ENCODE measurements around the gene TALDO1. TPM values are rescaled to one million over a fixed set of nuclear protein-coding genes. Genes with fewer than 3 reads are reported as not detected.

Gene TALDO1
- total and polyA plus RNA-seq, 12 donors, result 64.3 to 167 (median 145) TPM

DNA sequence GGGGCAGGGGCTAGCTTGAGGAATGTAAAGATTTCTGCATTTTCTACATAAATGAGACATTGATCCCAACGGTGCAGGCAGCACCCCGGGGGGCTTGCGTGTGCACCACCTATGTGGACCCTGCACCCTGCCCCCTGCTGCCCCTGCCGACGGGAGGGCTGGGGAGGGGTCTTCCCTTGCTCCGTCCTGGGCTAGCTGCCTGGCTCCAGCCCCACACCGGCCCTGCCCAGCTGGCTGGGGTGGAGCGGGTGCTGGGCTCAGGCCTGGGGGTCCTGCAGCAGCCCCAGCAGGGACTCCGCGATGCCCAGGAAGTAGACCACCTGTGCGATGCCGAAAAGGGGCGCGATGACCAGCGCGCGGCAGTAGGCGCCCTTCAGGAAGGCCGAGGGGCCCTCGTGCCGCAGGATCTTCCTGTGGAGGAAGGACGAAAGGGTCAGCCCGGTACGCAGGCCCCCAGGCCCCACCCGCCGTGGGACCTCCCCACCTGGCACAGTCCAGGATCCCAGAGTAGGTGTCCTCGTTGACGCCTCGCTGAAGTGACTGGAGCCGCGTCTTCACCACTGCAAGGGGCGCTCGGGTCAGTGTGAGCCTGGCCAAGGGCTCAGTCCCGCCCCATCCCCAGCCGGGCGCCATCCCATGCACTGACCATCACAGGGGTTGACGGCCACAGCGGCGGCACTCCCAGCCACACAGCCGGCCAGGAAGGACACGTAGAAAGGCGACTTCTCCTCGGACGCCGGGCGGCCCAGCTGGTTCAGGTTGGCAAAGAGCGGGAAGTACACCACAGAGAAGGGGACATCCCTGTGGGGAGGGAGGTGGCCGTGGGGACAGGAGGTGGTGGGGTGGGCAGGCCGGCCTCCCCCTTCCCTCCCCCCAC, 44.6 kb downstream of the TALDO1 start:
- peaks cover 15 to 18% of the 10 kb centered on the region in 2 donors for H3K4me1 ChIP-seq (replicated peaks in 1 of 2)
- H3K27ac ChIP-seq, result no peak overlapping the region
- peaks cover 0 to 6% of the 10 kb centered on the region in 2 donors for H3K36me3 ChIP-seq (replicated peaks in 1 of 2)
- DNase-seq, result no peak
- TF ChIP-seq, protein P1, sequence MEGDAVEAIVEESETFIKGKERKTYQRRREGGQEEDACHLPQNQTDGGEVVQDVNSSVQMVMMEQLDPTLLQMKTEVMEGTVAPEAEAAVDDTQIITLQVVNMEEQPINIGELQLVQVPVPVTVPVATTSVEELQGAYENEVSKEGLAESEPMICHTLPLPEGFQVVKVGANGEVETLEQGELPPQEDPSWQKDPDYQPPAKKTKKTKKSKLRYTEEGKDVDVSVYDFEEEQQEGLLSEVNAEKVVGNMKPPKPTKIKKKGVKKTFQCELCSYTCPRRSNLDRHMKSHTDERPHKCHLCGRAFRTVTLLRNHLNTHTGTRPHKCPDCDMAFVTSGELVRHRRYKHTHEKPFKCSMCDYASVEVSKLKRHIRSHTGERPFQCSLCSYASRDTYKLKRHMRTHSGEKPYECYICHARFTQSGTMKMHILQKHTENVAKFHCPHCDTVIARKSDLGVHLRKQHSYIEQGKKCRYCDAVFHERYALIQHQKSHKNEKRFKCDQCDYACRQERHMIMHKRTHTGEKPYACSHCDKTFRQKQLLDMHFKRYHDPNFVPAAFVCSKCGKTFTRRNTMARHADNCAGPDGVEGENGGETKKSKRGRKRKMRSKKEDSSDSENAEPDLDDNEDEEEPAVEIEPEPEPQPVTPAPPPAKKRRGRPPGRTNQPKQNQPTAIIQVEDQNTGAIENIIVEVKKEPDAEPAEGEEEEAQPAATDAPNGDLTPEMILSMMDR (IDR thresholded peaks at IDR 0.05), result no peak
- TF ChIP-seq POLR2A (IDR thresholded peaks at IDR 0.05), result no peak
- H3K9me3 ChIP-seq (replicated peaks in 1 of 3), result no peaks in the 10 kb centered on the region
- no peak overlapping the region for H3K4me3 ChIP-seq
- 94 to 96% (median 95%) methylated on average over 21 to 49 of the region's 49 CpGs for WGBS, 4 donors
- peaks cover 12% of the 10 kb centered on the region for H3K27me3 ChIP-seq
- intact Hi-C loops (cut with DNase I), result no loop called here

DNA sequence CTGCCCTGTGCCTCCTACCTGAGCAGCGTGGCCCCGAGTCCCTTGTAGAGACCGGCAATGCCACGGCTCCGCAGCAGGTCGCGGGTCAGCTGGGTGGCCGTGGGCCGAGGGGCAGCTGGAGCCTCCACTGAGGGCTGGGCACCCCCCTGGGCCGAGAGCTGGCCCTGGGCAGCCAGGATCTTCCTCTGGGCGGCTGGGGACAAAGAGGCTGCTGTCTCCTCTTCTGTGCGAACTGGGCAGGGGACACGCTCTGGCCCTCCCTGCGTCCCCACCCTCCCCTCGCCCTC, 45.2 kb downstream of the TALDO1 start:
- no peak overlapping the region for H3K27ac ChIP-seq

DNA sequence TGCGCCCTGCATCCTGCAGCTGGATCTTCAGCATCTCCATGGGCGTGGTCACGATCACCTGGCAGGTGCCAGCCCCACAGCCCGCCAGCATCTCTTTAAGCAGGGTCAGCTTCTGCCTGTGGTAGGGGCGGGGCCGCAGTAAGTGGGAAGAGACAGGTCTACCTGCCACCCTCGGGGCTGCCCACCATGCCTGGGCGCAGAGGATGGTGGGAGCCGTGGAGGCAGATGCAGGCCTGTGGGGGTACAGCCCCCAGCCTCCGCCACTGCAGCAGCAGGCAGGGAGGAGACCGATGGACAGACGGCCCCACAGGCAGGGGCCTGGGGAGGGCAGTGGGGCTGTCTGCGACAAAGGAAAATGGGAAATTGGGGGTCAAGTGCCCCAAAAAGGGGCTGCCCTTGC, 45.6 kb downstream of the TALDO1 start:
- 84 to 95% (median 92%) methylated on average over 3 to 13 of the region's 13 CpGs for WGBS, 4 donors
- intact Hi-C loops (cut with DNase I), result no loop called here
- Histone ChIP-seq H3K4me1 (replicated peaks in 1 of 2) (peaks cover 20 to 23% of the 10 kb centered on the region in 2 donors), H3K27me3 (peaks cover 8% of the 10 kb centered on the region), H3K36me3 (replicated peaks in 1 of 2) (peaks cover 0 to 6% of the 10 kb centered on the region in 2 donors), H3K9me3 (replicated peaks in 1 of 3) (no peaks in the 10 kb centered on the region), H3K4me3 (no peak overlapping the region), H3K27ac (no peak overlapping the region)
- TF ChIP-seq, protein P1 (IDR thresholded peaks at IDR 0.05), result no peak
- no peak for TF ChIP-seq POLR2A (IDR thresholded peaks at IDR 0.05)
- DNase-seq, result no peak

More for the DNA sequence above, 45.2 kb downstream of the TALDO1 start:
- no peaks in the 10 kb centered on the region for H3K9me3 ChIP-seq (replicated peaks in 1 of 3)
- intact Hi-C loops (cut with DNase I), result no loop called here
- H3K4me3 ChIP-seq, result no peak overlapping the region
- TF ChIP-seq POLR2A (IDR thresholded peaks at IDR 0.05), result no peak
- TF ChIP-seq, protein P1 (IDR thresholded peaks at IDR 0.05), result no peak
- peaks cover 10% of the 10 kb centered on the region for H3K27me3 ChIP-seq
- H3K4me1 ChIP-seq (replicated peaks in 1 of 2), result peaks cover 20 to 22% of the 10 kb centered on the region in 2 donors
- H3K36me3 ChIP-seq (replicated peaks in 1 of 2), result peaks cover 0 to 6% of the 10 kb centered on the region in 2 donors
- DNase-seq, result no peak
- whole genome bisulfite sequencing, 4 donors, result 92 to 100% (median 93%) methylated on average over 3 to 15 of the region's 15 CpGs

DNA sequence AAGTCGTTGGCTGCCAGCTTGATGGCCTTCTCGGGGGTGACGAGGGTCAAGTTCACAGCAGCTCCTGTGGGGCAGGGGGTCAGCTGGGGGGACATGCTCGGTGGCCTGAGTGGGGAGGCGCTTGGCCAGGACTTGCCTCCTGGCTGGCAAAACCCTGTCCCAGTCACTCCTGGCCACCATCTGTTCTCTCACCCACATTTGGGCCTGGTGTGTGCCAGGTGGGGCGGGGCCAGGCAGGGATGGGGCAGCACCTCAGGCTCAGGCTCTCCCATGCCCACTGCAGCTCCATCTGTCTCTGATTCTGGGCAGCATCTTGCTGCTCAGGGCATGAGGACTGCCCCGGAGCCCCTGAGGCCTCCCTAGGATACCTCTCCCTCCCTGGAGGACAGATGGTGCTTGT, 46.3 kb downstream of the TALDO1 start:
- intact Hi-C loops (cut with DNase I), result no loop called here

More for the DNA sequence above, 46.3 kb downstream of the TALDO1 start:
- no peak overlapping the region for H3K27ac ChIP-seq
- TF ChIP-seq POLR2A (IDR thresholded peaks at IDR 0.05), result no peak
- TF ChIP-seq, protein P1 (IDR thresholded peaks at IDR 0.05), result no peak
- H3K4me1 ChIP-seq (replicated peaks in 1 of 2), result peaks cover 20 to 26% of the 10 kb centered on the region in 2 donors
- H3K36me3 ChIP-seq (replicated peaks in 1 of 2), result peaks cover 0 to 6% of the 10 kb centered on the region in 2 donors
- no peak for DNase-seq
- peaks cover 8% of the 10 kb centered on the region for H3K27me3 ChIP-seq
- no peaks in the 10 kb centered on the region for H3K9me3 ChIP-seq (replicated peaks in 1 of 3)
- 79 to 92% (median 86%) methylated on average over 2 to 7 of the region's 7 CpGs for WGBS, 4 donors
- no peak overlapping the region for H3K4me3 ChIP-seq
